Uterus (tissue), 4 donors: Measurements from ENCODE around the gene NDUFB10. TPM values are rescaled to one million over a fixed set of nuclear protein-coding genes. Genes with fewer than 3 reads are reported as not detected.
"Not testable (repeated sequence)": the region's sequence is repeated elsewhere in the genome, so short reads cannot be mapped to it uniquely, and the experiment has no call there.

Experiments used
- DNase-seq, 2 donors: peaks; one replicate each; pipeline ENCODE4 v3.0.0-alpha.2; 2019 to 2020
- H3K27ac ChIP-seq, 2 donors: fragments of 200-600 bp; sonication (generic); 1 replicate in 1 of 2; 2 replicates in 1 of 2; pipeline ENCODE4 v1.5.1; 2016 to 2018
- H3K27me3 ChIP-seq, 2 donors: fragments of 200-600 bp; sonication (generic); one replicate each; pipeline ENCODE4 v1.5.1; 2018 to 2019; ENCODE audit warnings: control low read depth in 1 of 2
- H3K36me3 ChIP-seq, 2 donors: fragments of 200-600 bp; sonication (generic); one replicate each; pipeline ENCODE4 v1.5.1; 2019; ENCODE audit warnings: control low read depth in 1 of 2
- H3K4me1 ChIP-seq, 2 donors: fragments of 200-600 bp; sonication (generic); one replicate each; pipeline ENCODE4 v1.5.1; 2018 to 2019; ENCODE audit warnings: control low read depth in 1 of 2
- H3K4me3 ChIP-seq, 2 donors: fragments of 200-600 bp; sonication (generic); 1 replicate in 1 of 2; 2 replicates in 1 of 2; pipeline ENCODE4 v1.5.1; 2018 to 2019; ENCODE audit warnings: mild to moderate bottlenecking in 1 of 2
- H3K9me3 ChIP-seq, 2 donors: fragments of 200-600 bp; sonication (generic); one replicate each; pipeline ENCODE4 v1.5.1; 2019; ENCODE audit warnings: control low read depth in 1 of 2
- POLR2A ChIP-seq, 2 donors: fragments of 450-650 bp; IDR thresholded peaks; one replicate each; pipeline ENCODE4 v1.6.1; 2016; ENCODE audit warnings: antibody characterized with exemption in 2 of 2, mild to moderate bottlenecking in 1 of 2, moderate library complexity in 1 of 2
- intact Hi-C: fragments of 100-400 bp; cut with DNase I; formaldehyde crosslinking; loops from one replicate; pipeline ENCODE4 v1.15.1; 2023; ENCODE audit warnings: low total_unique reads
- total RNA-seq, 4 donors: library from RNA; depleted of rRNA in 3 of 4; stranded (reverse); fragments of >200 nt in 3 of 4; gene quantifications; one replicate each; pipeline versions ENCODE4 v1.1.0 to v1.2.4, GENCODE V29; 2014 to 2023
- TF ChIP-seq, protein P1 (sequence below), 4 experiments: fragments of 200-600 bp in 2 of 4; fragments of 450-650 bp in 2 of 4; sonication (generic) in 2 of 4; IDR thresholded peaks; one replicate each; pipeline ENCODE4 v1.5.1; 2016 to 2019; ENCODE audit warnings: antibody characterized with exemption in 4 of 4, mild to moderate bottlenecking in 2 of 4, moderate library complexity in 1 of 4
- donor health status: DM: yes; HTN: yes; CAD: no.

NDUFB10 gene
- total RNA-seq, 4 donors from 2014 or later: 50.1 to 532 (median 78.0) TPM

- peaks cover 0 to 7% of the 10 kb centered on the region in 2 donors for H3K4me1 ChIP-seq
- no peak overlapping the region for H3K4me3 ChIP-seq
- peaks cover 0 to 12% of the 10 kb centered on the region in 2 donors for H3K27me3 ChIP-seq
- DNase-seq: no peak
- intact Hi-C loops: no loop called here
- H3K9me3 ChIP-seq: no peaks in the 10 kb centered on the region
- H3K27ac ChIP-seq: no peak overlapping the region
- no peaks in the 10 kb centered on the region for H3K36me3 ChIP-seq
- TF ChIP-seq, protein P1, sequence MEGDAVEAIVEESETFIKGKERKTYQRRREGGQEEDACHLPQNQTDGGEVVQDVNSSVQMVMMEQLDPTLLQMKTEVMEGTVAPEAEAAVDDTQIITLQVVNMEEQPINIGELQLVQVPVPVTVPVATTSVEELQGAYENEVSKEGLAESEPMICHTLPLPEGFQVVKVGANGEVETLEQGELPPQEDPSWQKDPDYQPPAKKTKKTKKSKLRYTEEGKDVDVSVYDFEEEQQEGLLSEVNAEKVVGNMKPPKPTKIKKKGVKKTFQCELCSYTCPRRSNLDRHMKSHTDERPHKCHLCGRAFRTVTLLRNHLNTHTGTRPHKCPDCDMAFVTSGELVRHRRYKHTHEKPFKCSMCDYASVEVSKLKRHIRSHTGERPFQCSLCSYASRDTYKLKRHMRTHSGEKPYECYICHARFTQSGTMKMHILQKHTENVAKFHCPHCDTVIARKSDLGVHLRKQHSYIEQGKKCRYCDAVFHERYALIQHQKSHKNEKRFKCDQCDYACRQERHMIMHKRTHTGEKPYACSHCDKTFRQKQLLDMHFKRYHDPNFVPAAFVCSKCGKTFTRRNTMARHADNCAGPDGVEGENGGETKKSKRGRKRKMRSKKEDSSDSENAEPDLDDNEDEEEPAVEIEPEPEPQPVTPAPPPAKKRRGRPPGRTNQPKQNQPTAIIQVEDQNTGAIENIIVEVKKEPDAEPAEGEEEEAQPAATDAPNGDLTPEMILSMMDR (IDR thresholded peaks at IDR 0.05): no peak
- no peak for TF ChIP-seq POLR2A (IDR thresholded peaks at IDR 0.05)
Measured at GRCh38 chr16:1917665-1918350, 41.5 kb upstream of the NDUFB10 start.

DNA sequence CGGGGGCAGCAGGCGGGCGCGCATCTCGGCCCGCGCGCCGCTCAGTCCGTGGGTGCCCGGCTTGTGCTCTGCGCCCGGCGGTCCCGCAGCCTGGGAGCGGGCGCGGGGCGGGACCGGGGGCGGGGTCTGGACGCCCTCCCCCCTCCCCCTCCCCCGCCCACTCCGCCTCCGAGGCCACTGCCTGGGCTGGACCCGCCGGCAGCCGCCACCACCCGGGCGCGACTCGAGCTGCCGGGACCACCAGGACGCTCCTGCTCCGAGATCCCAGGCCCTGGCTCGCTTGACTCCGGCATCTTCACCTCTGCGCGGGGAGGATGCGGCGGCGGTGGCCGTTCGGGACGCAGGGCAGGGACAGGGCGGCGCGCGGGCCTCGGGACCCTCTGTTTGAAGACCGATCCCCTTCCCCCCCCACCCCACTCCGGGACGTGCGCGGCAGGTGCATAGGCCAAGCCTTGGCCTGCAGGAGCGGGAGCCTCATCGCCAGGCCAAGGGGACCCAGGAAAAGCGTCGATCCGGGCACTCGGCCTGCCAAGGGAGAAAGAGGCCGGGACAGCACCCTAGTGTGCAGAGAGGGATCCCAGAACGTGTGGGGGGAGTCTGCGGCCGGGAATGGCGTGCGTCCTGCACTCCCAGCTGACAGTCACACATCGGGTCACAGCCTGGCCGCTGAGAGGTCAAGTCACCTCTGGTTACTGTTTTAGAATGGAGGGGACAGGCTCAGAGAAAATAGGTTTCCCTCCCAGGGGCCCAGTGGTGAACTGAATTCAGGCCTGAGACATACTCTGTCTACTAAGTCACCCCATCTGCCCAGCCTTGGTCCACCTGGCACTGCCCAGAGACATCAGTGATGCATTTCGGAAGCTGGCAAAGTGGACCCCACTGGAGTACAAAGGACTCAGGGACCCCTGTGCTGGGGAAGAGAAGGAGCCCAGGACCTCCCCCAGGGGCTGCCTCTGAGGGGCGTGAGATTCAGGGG, 40.7 kb upstream of the NDUFB10 start, which contains the start of gene HS3ST6:
Gene HS3ST6 (minus strand): TSS at position 65 of the 976 bp plus-strand sequence. CDS start 92 bp downstream, outside the sequence.
- no peaks in the 10 kb centered on the region for H3K36me3 ChIP-seq
- intact Hi-C loops: no loop called here
- H3K27ac ChIP-seq: no peak within 1 kb of the TSS
- DNase-seq: no peak
- no peaks in the 10 kb centered on the region for H3K9me3 ChIP-seq
- TF ChIP-seq, protein P1 (IDR thresholded peaks at IDR 0.05): no peak
- no peak for TF ChIP-seq POLR2A (IDR thresholded peaks at IDR 0.05)
- peaks cover 0 to 7% of the 10 kb centered on the region in 2 donors for H3K4me1 ChIP-seq
- no peak within 1 kb of the TSS for H3K4me3 ChIP-seq
- peaks cover 0 to 12% of the 10 kb centered on the region in 2 donors for H3K27me3 ChIP-seq

GRCh38 chr16:1919327-1919998, 39.9 kb upstream of the NDUFB10 start:
- H3K27me3 ChIP-seq: peaks cover 0 to 12% of the 10 kb centered on the region in 2 donors
- intact Hi-C loops: no loop called here
- no peak for DNase-seq
- H3K9me3 ChIP-seq: no peaks in the 10 kb centered on the region
- no peak for TF ChIP-seq POLR2A (IDR thresholded peaks at IDR 0.05)
- TF ChIP-seq, protein P1 (IDR thresholded peaks at IDR 0.05): no peak
- no peaks in the 10 kb centered on the region for H3K36me3 ChIP-seq
- no peak overlapping the region for H3K27ac ChIP-seq
- H3K4me3 ChIP-seq: no peak overlapping the region
- H3K4me1 ChIP-seq: peaks cover 0 to 7% of the 10 kb centered on the region in 2 donors

GRCh38 chr16:1920122-1920521, 39.2 kb upstream of the NDUFB10 start:
- H3K27ac ChIP-seq, DNase-seq, H3K9me3 ChIP-seq, H3K4me1 ChIP-seq, intact Hi-C loops, H3K4me3 ChIP-seq, H3K36me3 ChIP-seq: not testable (repeated sequence)
- peaks cover 0 to 12% of the 10 kb centered on the region in 2 donors for H3K27me3 ChIP-seq

DNA sequence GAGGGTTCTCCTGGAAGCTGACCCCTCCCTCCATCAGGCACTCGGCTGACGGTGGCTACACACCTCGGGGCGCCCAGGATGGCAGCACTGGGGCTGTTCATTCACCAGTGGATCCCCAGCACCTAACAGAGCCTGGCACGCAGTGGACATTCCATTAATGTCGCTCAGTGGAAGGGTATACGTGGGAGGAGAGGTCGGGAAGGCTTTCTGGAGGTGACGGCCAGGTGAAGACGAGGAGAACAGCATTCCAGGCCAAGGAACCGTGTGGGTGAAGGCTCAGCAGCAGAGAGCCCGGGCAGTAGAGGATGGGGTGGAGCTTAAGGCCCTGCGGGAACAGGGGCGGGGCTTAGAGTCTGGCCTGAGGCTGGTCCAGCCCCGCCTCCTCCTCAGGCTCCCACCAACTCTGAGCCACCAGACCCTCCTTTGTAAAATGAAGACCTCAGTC, 38.6 kb upstream of the NDUFB10 start:
- Histone ChIP-seq H3K9me3 (no peaks in the 10 kb centered on the region), H3K4me3 (no peak overlapping the region), H3K36me3 (no peaks in the 10 kb centered on the region), H3K27me3 (peaks cover 0 to 12% of the 10 kb centered on the region in 2 donors), H3K4me1 (peaks cover 0 to 7% of the 10 kb centered on the region in 2 donors), H3K27ac (no peak overlapping the region)
- TF ChIP-seq, protein P1 (IDR thresholded peaks at IDR 0.05): no peak
- no peak for TF ChIP-seq POLR2A (IDR thresholded peaks at IDR 0.05)
- intact Hi-C loops: no loop called here
- DNase-seq: no peak
